GM18951 (cell line): ENCODE results near the gene KIFC3.
"Not testable (repeated sequence)": the region's sequence is repeated elsewhere in the genome, so short reads cannot be mapped to it uniquely, and the experiment has no call there.

Experiments used
- POLR2A ChIP-seq: IDR thresholded peaks from 4 replicates; pipeline ENCODE4 v1.6.1; 2011; ENCODE audit warnings: mild to moderate bottlenecking; ENCODE audit not compliant: insufficient read length, insufficient read depth; ENCODE audit errors: extremely low read depth
- in situ Hi-C: fragments of 300-500 bp; cut with MboI; formaldehyde crosslinking; loops from one replicate; pipeline ENCODE4 v1.12.0; 2022; ENCODE audit warnings: low sequenced_read_pairs, mixed read lengths, inconsistent platforms; ENCODE audit not compliant: unreplicated experiment

The KIFC3 gene

DNA sequence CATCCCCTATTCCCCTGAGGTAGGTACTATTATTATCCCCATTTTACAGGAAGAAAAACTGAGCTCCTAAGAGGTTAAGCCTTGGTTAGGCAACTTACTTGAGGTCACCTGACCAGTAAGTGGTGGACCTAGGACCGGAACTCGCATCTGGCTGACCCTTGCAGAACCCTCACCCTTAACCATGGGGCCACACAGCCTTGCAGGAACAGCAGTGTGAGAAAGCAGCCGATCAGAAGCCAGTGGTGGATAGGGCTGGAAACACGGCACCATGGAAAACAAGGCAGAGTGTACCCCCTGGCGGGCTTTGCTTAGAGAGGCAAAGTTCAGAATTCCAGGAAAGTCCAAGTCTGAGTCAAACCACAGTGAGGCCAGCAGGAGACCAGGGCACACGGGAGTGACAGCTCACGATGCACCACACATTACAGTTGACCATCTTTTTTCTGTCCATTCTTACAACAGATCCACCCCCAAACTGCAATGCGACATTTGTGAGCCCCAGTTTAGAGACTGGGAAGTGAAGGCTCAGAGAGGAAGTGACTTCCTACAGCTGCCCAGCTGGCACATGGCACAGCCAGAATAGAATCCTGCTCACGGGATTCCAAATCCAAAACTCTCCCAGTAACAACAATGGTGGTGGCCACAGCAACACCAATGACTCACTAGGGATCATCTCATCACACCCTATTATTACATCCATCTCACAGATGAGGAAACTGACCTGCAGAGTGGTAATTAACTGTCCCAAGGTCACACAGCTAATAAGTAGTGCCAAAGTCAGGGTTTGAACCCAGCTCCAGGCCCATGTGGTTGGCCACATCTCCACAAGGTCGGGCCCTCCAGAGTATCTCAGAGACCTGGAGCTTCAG, 20.3 kb downstream of the KIFC3 start:
- in situ Hi-C loops, result no loop called here
- TF ChIP-seq POLR2A, result no peak

DNA sequence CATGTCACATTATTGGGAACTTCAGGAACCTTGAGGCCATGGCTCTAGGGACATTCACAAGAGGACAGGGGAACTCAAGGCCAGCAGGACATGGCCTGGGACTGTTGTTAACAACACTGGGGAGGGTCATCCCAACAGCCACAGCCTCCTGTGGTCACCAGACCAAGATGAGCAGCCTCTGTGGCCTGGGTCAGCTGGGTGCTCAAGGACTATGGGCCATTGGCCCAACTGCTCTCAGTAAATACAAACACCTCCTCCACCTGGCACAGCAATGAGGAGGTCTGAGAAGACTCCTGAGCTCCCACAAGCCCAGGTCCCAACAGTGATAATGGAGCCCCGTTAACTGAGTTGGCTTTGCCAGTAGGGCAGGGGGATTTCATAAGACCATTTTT, 20.9 kb downstream of the KIFC3 start:
- TF ChIP-seq POLR2A, result no peak
- in situ Hi-C loops, result no loop called here

DNA sequence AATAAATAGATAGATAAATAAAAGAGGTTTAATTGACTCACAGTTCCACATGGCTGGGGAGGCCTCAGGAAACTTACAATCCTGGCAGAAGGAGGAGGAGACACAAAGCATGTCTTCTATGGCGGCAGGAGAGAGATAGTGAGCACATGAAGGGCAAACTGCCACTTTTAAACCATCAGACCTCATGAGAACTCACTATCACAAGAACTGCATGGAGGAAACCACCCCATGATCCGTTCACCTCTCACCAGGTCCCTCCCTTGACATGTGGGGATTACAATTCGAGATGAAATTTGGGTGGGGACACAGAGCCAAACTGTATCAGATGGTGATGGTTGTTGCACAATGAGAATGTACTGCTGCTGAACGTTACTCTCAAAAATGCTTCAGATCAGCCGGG, 22.5 kb downstream of the KIFC3 start:
- in situ Hi-C loops, result not testable (repeated sequence)

DNA sequence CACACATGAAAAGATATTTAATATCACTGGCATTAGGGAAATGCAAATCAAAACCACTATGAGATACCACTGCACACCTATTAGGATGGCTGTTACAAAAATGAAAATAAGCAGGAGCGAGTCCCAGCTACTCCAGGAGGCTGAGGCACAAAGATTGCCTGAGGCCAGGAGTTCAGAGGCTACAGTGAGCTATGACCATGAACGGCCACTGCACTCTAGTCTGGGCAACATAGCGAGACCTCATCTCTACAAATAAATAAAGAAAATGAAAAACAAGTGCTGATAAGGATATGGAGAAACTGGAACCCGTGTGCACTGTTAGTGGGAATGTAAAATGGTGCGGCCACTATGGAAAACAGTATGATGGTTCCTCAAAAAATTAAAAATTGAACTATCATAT, 23.6 kb downstream of the KIFC3 start:
- in situ Hi-C loops, result no loop called here

DNA sequence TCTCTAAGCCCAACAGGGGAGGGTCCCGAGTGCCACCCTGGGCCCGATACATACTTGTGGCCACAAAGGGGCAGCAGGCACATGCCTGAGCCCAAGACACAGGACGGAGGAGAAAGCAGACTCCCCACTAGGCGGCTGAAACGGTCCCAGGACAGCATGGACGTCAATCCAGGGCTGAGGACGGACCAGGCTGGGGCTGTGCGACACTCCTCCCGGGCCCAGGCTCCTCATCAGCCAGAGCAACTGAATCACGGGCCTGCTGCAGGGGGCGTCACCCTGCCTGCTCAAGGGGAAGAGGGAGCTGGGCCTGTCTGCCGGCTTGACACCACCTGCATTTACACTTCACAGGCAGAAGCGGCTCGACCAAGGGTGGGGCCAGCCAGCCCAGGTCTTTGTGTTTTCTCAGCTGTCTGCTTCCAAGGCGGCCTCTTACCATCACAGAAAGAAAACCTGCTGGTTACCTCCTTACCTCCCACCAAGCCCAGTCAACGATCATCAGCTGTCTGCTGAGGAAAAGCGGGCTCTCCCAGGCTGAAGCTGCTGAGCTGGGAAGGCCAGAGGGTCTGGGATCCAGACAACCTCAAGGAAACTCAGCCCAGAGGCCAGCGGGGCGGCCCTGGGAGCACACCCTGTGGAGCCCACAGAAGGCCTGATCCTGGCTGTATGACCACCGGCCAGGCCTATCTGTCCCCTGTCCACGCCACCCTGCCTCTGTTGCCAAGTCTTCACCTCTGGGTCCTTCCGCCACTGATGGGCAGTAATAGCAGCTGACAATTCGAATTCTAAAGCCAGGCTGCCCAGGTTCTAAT, 26.4 kb downstream of the KIFC3 start:
- TF ChIP-seq POLR2A, result no peak
- in situ Hi-C loops, result no loop called here

More for the DNA sequence above, 23.6 kb downstream of the KIFC3 start:
- no peak for TF ChIP-seq POLR2A

DNA sequence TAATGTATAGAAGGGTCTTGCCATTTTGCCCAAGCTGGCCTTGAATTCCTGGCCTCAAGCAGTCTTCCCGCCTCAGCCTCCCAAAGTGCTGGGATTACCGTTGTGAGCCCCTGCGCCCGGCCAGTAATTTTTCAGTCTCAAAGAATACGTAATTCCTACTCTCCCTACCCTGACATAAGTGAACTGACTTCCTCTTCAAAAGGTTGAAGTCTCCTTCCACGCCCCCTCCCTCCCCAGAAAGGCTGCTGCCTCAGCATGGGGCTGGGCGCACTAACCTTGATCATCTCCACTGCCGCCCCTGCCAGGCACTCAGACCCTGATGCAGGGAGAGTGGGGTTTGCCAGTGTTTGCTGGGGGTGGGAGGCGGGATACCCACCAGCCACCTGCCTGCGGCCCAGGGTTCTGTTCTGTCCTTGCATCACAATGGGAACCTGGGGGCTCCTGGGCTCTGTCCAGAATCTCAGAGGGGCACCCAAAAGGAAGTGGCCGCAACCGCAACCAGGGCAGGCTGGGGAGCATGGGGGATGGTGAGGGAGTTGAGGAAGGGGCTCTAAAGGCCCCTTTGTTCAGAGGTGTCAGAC, 27.5 kb downstream of the KIFC3 start:
- in situ Hi-C loops, result no loop called here

DNA sequence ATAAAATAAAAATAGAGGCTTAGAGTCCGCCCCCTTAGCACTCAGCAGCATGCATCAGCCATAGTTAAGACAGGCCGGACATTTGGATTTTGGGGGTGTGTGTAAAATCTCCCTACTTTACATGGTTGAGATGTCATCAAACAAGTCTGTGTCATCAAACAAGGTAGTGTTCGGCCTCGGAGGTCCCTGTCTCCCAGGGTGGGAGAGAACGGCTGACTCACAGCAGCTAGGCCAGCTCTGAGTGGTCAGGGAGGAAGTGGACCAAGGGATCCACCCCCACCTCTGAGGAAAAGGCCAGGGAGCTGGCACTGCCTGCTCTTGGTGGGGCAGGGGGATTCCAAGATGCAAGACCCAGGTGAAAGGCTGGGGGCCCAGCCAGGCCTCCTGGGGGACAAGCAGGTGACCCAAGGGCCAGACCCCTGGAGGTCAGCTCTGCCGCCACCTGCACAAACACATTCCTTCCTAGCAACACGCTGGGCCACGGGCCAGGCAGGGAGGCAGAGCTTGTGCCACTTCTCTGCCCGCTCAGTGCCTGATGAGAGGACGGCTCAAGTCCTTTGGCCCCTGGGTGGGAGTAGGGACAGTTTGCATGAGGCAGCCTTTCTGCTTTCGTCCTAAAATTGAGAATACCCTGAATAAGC, 28.5 kb downstream of the KIFC3 start:
- TF ChIP-seq POLR2A, result no peak
- in situ Hi-C loops, result no loop called here

More for the DNA sequence above, 27.5 kb downstream of the KIFC3 start:
- no peak for TF ChIP-seq POLR2A

DNA sequence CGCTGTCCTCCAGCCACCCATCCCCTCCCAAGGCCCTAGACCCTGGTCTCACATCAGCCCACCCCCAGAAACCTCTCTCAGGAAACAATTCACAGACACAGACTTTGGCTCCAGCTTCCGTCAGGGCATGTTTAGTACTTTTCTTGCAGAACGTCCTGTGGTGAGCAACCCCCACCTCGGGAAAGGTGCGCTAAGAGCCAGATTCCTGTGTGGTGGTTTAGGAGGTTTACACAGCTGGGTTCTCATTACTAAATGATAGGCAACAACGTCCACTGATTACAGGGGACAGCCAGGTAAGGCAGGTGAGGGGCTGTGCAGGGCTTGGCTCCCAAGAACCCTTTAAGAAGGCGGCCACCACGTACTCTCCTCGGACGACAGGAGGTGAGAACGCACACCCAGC, 29.3 kb downstream of the KIFC3 start:
- in situ Hi-C loops, result no loop called here
- TF ChIP-seq POLR2A, result no peak

DNA sequence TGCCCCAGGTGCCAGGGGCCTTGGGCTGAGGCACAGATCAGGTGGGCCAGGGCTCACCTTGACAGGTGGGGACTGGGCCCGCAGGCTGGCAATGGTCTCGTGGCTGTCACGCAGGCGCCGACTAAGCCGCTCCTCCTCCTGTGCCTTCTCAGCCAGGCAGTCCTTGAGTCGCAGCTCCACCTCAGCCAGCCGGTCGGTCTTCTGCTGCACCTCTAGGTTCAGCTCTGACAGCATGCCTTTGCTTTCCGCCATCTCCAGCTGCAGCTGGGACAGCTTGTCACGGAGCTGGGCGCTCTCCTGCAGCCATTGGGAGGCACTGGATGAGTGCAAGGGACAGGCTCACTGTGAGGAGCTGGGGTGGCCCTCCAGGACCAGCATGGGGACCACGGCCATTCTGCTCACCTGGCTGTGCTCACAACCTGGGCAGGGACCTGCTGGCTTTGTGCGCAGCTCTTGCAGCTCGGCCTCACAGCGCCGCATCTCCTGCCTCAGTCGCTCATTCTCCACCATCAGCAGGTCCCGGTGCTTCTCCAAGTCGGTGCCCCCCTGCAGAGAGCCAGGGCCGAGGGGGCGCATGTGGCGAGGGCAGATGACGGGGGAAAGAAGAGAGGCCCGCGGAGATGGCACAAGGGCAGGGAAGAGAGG, 31.0 kb downstream of the KIFC3 start:
- no peak for TF ChIP-seq POLR2A

DNA sequence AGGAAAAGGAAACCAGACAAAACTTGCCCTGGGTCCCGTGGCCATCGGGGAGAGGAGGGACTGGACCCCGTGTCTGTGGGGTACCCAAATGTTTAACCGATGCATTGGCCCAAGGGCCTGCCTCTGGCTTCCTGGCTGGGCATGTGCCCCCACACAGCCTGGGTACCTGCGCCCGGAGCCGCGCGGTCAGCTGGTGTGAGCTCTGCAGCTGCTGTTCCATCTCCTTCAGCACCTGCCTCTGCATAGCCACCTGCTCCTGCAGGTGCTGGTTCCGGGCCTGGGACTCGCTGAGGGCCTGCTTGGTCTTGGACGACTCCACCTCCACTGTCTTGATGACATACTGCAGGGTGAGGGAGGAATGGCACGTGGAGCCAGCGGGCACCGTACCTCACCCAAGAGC, 31.9 kb downstream of the KIFC3 start:
- in situ Hi-C loops, result no loop called here

More for the DNA sequence above, 31.0 kb downstream of the KIFC3 start:
- in situ Hi-C loops, result no loop called here

DNA sequence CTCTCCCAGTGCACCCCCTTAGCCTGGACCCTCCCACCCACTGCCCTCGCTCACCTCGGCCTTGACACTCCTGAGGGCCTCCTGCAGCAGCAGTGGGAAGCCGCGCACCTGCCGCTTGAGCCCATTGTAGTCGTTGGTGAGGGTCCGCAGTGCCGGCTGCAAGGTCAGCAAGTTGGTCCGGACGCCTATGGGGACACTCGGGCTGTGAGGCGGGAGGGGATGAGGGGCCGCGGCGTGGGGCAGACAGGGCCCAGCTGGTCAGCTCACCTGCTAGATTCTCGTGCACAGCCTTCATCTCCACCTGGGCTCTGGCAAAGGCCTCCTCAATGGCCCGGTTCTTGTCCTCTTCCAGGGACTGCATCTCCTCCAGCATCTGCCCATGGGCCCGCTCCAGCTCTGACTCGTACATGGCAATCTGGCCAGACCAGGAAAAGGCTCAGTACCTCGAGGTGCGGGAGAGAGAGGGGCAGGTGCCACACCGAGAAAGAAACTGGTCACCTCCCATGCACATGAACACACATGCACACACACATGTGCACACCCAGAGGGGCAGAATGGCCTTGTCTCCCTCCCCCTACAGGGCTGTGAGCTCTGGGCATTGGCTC, 32.6 kb downstream of the KIFC3 start:
- in situ Hi-C loops, result no loop called here
- no peak for TF ChIP-seq POLR2A

More for the DNA sequence above, 31.9 kb downstream of the KIFC3 start:
- no peak for TF ChIP-seq POLR2A

DNA sequence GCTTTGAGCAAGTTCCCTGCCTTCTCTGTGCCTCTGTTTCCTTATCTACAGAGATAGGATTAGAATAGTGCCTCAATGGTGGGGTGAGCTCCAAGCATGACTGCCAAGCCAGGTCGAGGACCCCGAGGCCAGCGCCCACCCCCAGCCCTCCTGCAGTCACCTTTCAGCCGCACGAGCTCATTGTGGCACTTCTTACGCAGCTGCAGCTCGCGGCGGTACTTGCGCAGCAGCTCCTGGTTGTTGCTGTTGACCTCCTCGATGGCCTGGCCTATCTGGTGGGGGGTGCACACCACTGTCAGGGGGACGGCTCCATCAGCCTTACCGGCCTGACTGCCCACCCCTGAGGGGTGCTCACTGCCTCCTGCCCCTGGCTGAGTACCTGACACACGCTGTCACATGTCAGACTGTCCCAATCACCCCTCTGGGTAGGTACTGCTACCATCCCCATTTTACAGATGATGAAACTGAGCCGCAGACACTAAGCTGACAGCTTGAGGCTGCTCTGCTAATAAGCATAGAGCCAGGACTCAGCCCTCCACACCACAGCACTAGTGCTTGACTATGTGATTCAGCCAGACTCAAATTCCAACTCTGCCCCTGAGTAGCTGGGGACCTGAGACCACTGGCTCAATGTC, 35.5 kb downstream of the KIFC3 start:
- in situ Hi-C loops, result no loop called here
- TF ChIP-seq POLR2A, result no peak
